Measurements from ENCODE around the gene YRDC.
A peak's percentile ranks its signal among the peaks of the same experiment; 100 is the strongest.

The YRDC gene, protein sequence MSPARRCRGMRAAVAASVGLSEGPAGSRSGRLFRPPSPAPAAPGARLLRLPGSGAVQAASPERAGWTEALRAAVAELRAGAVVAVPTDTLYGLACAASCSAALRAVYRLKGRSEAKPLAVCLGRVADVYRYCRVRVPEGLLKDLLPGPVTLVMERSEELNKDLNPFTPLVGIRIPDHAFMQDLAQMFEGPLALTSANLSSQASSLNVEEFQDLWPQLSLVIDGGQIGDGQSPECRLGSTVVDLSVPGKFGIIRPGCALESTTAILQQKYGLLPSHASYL

GRCh38 chr1:37807555-37808368 lies at the start of gene YRDC, which contains the start of gene C1orf122:
YRDC (minus strand) TSS chr1:37808208; CDS start chr1:37808180, 28 bp downstream.
C1orf122 (plus strand) TSS chr1:37807790; CDS start chr1:37808405, 615 bp downstream.
- DNase-seq (peak; percentile 89), ATAC-seq (replicated peaks) (peak; percentile 92 to 94)
- H3K9me3 Mint-ChIP-seq: no peaks in the 10 kb centered on the region
- peak within 1 kb of the TSS; percentile 92 to 94 for H3K4me3 Mint-ChIP-seq
- H3K36me3 Mint-ChIP-seq: peaks cover 30 to 53% of the 10 kb centered on the region in 2 donors
- peak within 1 kb of the TSS; percentile 96 for H3K27ac Mint-ChIP-seq
- no peaks in the 10 kb centered on the region for H3K27me3 Mint-ChIP-seq
- H3K4me1 Mint-ChIP-seq: peaks cover 25 to 68% of the 10 kb centered on the region in 2 donors

DNA sequence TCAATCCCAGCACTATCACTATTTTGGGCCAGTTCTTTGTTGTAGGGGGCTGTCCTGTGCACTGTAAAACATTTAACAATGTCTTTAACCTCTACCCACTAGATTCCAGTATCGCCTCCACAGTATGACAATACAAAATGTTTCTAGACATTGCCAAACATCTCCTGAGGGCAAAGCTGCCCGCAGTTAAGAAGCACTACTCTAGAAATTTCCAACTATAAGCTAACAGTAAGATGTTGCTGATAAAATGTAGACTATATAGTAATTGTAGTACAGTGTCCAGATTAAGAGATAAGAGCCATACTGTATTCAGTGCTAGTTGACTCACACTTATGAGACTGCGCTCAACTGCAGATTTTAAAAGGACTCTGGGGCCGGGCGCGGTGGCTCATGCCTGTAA lies 46.4 kb upstream of the YRDC start:
- H3K36me3 Mint-ChIP-seq: peaks cover 20 to 28% of the 10 kb centered on the region in 2 donors
- H3K4me3 Mint-ChIP-seq: no peak overlapping the region
- H3K27ac Mint-ChIP-seq: no peak overlapping the region
- DNase-seq (no peak), ATAC-seq (replicated peaks) (no peak)
- H3K4me1 Mint-ChIP-seq: peaks cover 20 to 31% of the 10 kb centered on the region in 2 donors
- H3K27me3 Mint-ChIP-seq: no peaks in the 10 kb centered on the region
- H3K9me3 Mint-ChIP-seq: no peaks in the 10 kb centered on the region

- Mint-ChIP-seq H3K36me3 (peaks cover 21 to 28% of the 10 kb centered on the region in 2 donors), H3K4me1 (peaks cover 21 to 24% of the 10 kb centered on the region in 2 donors), H3K4me3 (peak overlapping the region; percentile 15 to 36), H3K27ac (peak overlapping the region; percentile 81), H3K9me3 (no peaks in the 10 kb centered on the region), H3K27me3 (no peaks in the 10 kb centered on the region)
- DNase-seq: no peak
- ATAC-seq (replicated peaks): no peak
Observed at GRCh38 chr1:37853157-37853556, 45.1 kb upstream of the YRDC start.

GRCh38 chr1:37851782-37852210 lies 43.8 kb upstream of the YRDC start:
- Mint-ChIP-seq H3K36me3 (peaks cover 16 to 22% of the 10 kb centered on the region in 2 donors), H3K9me3 (no peaks in the 10 kb centered on the region), H3K4me1 (peaks cover 20 to 23% of the 10 kb centered on the region in 2 donors), H3K27ac (no peak overlapping the region), H3K4me3 (no peak overlapping the region), H3K27me3 (no peaks in the 10 kb centered on the region)
- peak; percentile 84 to 86 for ATAC-seq (replicated peaks)
- no peak for DNase-seq

DNA sequence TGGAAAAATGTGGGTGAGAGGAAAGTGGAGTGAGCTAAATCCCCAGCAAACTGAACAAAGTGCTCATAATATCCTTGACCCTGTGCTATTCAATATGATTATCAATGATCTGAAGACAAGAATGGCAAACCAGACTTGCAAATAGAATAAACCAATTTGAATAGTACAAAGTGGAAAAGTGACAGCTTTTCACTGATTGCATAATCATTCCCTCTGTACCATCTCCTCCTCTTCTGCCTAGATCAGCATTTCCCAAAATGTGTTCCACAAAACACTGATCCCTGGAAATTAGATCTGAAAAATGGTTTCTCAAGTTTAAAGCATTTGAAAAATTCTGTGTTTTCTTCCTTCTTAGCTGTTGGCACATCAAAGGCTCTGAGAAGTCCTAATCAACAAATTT lies 43.3 kb upstream of the YRDC start:
- DNase-seq: no peak
- Mint-ChIP-seq H3K27ac (no peak overlapping the region), H3K27me3 (no peaks in the 10 kb centered on the region), H3K9me3 (no peaks in the 10 kb centered on the region), H3K4me1 (peaks cover 23 to 28% of the 10 kb centered on the region in 2 donors), H3K36me3 (peaks cover 16 to 22% of the 10 kb centered on the region in 2 donors), H3K4me3 (no peak overlapping the region)
- ATAC-seq (replicated peaks): no peak

- H3K9me3 Mint-ChIP-seq: no peaks in the 10 kb centered on the region
- ATAC-seq (replicated peaks): no peak
- H3K36me3 Mint-ChIP-seq: peaks cover 16 to 22% of the 10 kb centered on the region in 2 donors
- no peak overlapping the region for H3K4me3 Mint-ChIP-seq
- no peak for DNase-seq
- peaks cover 23 to 29% of the 10 kb centered on the region in 2 donors for H3K4me1 Mint-ChIP-seq
- H3K27ac Mint-ChIP-seq: no peak overlapping the region
- no peaks in the 10 kb centered on the region for H3K27me3 Mint-ChIP-seq
Observed at GRCh38 chr1:37850352-37850955, 42.4 kb upstream of the YRDC start.

GRCh38 chr1:37849480-37849879 lies 41.5 kb upstream of the YRDC start:
- no peaks in the 10 kb centered on the region for H3K9me3 Mint-ChIP-seq
- peaks cover 22 to 24% of the 10 kb centered on the region in 2 donors for H3K36me3 Mint-ChIP-seq
- H3K27me3 Mint-ChIP-seq: no peaks in the 10 kb centered on the region
- DNase-seq: no peak
- H3K4me3 Mint-ChIP-seq: no peak overlapping the region
- H3K27ac Mint-ChIP-seq: no peak overlapping the region
- H3K4me1 Mint-ChIP-seq: peaks cover 27 to 29% of the 10 kb centered on the region in 2 donors
- ATAC-seq (replicated peaks): no peak

GRCh38 chr1:37846647-37847339 lies 38.8 kb upstream of the YRDC start:
- H3K36me3 Mint-ChIP-seq: peaks cover 24 to 28% of the 10 kb centered on the region in 2 donors
- peak overlapping the region; percentile 60 for H3K27ac Mint-ChIP-seq
- ATAC-seq (replicated peaks): peak; percentile 33 to 44
- H3K9me3 Mint-ChIP-seq: no peaks in the 10 kb centered on the region
- DNase-seq: no peak
- peaks cover 25 to 46% of the 10 kb centered on the region in 2 donors for H3K4me1 Mint-ChIP-seq
- peak overlapping the region; percentile 71 to 74 for H3K4me3 Mint-ChIP-seq
- no peaks in the 10 kb centered on the region for H3K27me3 Mint-ChIP-seq

- Mint-ChIP-seq H3K9me3 (no peaks in the 10 kb centered on the region), H3K27ac (no peak overlapping the region), H3K4me1 (peaks cover 26 to 49% of the 10 kb centered on the region in 2 donors), H3K27me3 (no peaks in the 10 kb centered on the region), H3K36me3 (peaks cover 28 to 34% of the 10 kb centered on the region in 2 donors), H3K4me3 (no peak overlapping the region)
- DNase-seq (no peak), ATAC-seq (replicated peaks) (no peak)
Observed at GRCh38 chr1:37845786-37846185, 37.8 kb upstream of the YRDC start.

DNA sequence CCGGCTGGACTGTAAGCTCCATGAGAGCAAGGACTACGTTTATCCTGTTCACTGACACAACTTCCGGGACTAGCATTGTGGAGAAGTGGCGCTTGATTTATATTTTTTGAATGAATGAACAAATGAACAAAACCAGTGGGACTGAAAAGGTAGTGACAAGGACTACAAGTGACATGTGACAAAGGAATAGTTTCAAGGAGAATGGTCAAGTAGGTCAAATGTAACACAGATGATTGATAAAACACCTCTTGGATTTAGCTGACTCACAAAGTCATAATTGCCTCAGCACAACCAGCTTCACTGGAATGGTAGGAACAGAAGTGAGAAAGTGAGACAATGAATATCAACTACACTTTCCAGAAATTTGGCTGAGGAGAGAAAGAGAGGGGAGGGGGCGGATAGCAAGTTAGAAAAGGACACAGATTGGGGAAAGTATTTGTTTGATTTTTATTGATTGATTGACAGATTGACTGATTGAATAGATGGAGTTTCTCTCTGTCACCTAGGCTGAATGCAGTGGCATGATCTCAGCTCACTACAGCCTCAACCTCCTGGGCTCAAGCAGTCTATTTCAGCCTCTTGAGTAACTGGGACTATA lies 37.1 kb upstream of the YRDC start:
- ATAC-seq (replicated peaks): no peak
- H3K36me3 Mint-ChIP-seq: peaks cover 28 to 38% of the 10 kb centered on the region in 2 donors
- H3K27ac Mint-ChIP-seq: peak overlapping the region; percentile 85
- no peak overlapping the region for H3K4me3 Mint-ChIP-seq
- H3K27me3 Mint-ChIP-seq: no peaks in the 10 kb centered on the region
- no peak for DNase-seq
- H3K9me3 Mint-ChIP-seq: no peaks in the 10 kb centered on the region
- H3K4me1 Mint-ChIP-seq: peaks cover 26 to 49% of the 10 kb centered on the region in 2 donors

DNA sequence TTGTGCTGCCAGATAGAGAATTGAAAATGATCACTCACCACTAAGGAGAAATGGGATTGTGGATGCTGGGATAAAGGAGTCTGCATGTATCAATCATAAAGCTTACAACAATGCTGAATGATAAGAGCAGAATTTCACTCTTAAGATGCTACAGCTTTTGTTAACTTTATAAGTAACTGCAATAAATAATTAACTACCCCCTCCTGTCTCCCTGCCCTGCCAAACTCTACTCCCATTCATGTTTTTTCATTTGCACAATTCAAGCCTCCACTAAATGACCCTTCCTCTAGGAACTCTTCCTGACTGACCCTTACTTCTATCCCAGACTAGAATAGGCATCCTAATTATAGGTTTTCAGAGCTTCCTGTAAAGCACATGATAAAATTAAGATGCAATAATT lies 36.5 kb upstream of the YRDC start:
- peaks cover 34 to 43% of the 10 kb centered on the region in 2 donors for H3K36me3 Mint-ChIP-seq
- no peaks in the 10 kb centered on the region for H3K9me3 Mint-ChIP-seq
- H3K4me3 Mint-ChIP-seq: no peak overlapping the region
- no peak overlapping the region for H3K27ac Mint-ChIP-seq
- ATAC-seq (replicated peaks) (no peak), DNase-seq (no peak)
- no peaks in the 10 kb centered on the region for H3K27me3 Mint-ChIP-seq
- H3K4me1 Mint-ChIP-seq: peaks cover 26 to 49% of the 10 kb centered on the region in 2 donors

GRCh38 chr1:37841652-37842051 lies 33.6 kb upstream of the YRDC start:
- DNase-seq: no peak

DNA sequence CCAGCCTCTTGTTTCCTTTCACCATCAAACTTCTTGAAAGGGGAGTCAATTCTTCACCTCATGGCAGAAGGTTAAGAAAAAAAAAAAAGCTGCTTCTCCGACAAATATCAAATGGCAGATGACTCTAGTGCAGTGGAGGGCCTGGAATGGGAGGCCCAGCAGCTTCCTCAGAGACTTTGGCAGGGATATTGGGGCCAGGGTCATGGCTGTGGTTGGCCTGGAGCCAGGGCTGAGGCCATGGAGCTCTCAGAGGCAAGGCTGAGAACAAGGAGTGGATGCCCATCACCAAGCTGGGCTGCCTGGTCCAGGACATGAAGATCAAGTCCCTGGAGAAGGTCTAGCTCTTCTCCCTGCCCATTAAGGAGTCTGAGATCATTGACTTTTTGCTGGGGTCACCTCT lies 32.7 kb upstream of the YRDC start:
- DNase-seq: no peak

More at GRCh38 chr1:37841652-37842051, 33.6 kb upstream of the YRDC start:
- H3K9me3 Mint-ChIP-seq: no peaks in the 10 kb centered on the region
- H3K4me1 Mint-ChIP-seq: peaks cover 19 to 38% of the 10 kb centered on the region in 2 donors
- H3K27me3 Mint-ChIP-seq: no peaks in the 10 kb centered on the region
- H3K4me3 Mint-ChIP-seq: no peak overlapping the region
- H3K36me3 Mint-ChIP-seq: peaks cover 37 to 57% of the 10 kb centered on the region in 2 donors
- ATAC-seq (replicated peaks): no peak
- no peak overlapping the region for H3K27ac Mint-ChIP-seq

More for the DNA sequence above, 32.7 kb upstream of the YRDC start:
- Mint-ChIP-seq H3K27ac (no peak overlapping the region), H3K27me3 (no peaks in the 10 kb centered on the region), H3K4me3 (no peak overlapping the region), H3K9me3 (no peaks in the 10 kb centered on the region), H3K36me3 (peaks cover 40 to 57% of the 10 kb centered on the region in 2 donors), H3K4me1 (peaks cover 16 to 33% of the 10 kb centered on the region in 2 donors)
- no peak for ATAC-seq (replicated peaks)

All from stimulated activated naive B cell treated with anti-CD40 and anti-IgM and Interleukin-4, amounts not matched to agents 10 μg/mL and 1 μg/mL and 100 μg/mL, for 72 hours (primary cell).